HL-60/S4 treated with retinoic acid at 250 ng/mL for 4 days and 3 days (cell line): ENCODE results near the gene GPATCH4.

Experiments used
- in situ Hi-C: fragments of 300-500 bp; cut with MboI; formaldehyde crosslinking; loops from 2 replicates; pipeline ENCODE4 v1.7.0; 2022; ENCODE audit warnings: low sequenced_read_pairs

GPATCH4 gene

GRCh38 chr1:156551066-156551643 lies 50.1 kb downstream of the GPATCH4 start:
- in situ Hi-C loops, result no loop called here

DNA sequence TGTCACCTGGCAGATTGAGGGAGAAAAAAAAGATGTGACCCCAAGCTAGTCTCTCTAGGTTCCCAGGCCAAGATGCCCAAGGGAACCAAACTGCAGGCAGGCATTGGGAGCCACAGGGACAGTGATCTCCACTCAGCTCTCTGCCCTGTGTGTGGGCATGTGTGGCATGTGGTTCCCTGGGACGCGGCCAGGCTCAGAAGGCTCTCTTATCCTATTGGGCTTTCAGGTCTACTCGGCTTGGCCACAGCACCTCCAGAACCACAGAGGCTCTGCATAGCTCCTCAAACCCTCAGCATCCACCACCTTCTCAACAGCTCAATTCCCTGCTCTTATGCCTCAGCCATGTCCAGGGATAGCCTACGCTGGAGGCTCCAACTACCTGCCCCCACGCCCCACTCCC lies 50.9 kb downstream of the GPATCH4 start:
- in situ Hi-C loops, result no loop called here

- in situ Hi-C loops, result no loop called here
Measured at GRCh38 chr1:156549831-156550230, 51.4 kb downstream of the GPATCH4 start.

GRCh38 chr1:156549390-156549789 lies 51.9 kb downstream of the GPATCH4 start:
- in situ Hi-C loops, result no loop called here

GRCh38 chr1:156547982-156548381 lies 53.3 kb downstream of the GPATCH4 start:
- in situ Hi-C loops, result no loop called here

DNA sequence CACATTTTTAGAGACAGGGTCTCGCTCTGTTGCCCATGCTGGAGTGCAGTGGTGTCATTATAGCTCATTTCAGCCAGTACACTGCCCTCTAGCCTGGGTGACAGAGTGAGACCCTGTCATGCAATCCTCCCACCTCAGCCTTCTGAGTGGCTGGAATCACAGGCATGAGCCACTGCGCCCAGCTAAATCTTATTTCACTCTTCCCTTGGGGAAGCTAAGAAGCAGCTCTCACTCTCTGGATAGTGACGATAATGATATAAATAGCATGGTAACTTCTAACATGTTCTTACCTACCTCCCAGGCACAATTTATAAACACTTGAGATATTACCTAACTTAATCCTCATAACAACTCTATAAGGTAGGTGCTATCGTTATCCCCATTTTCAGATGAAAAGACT lies 53.8 kb downstream of the GPATCH4 start:
- in situ Hi-C loops, result no loop called here

DNA sequence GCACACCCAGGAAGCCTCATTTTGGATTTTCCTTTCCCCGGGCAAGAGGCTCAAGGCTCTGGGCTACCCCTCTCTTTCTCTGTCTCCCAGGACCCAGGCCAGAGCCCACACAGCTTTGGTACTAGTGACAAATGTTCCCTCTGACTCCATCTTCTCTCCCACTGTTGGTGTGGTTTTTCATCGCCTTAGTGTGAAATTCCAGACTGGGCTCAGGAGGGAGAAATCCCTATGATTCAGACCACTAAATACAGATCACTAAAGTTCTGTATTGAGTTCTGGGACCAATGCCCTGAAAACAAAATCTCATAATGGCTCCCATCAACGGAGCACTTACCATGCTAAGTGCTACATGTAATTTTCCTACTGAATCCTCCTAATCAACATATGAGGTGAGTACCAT lies 55.0 kb downstream of the GPATCH4 start:
- in situ Hi-C loops, result no loop called here

GRCh38 chr1:156544592-156545102 lies 56.6 kb downstream of the GPATCH4 start:
- in situ Hi-C loops, result no loop called here
